Colonic mucosa (tissue), 4 donors: ENCODE measurements around the gene CAPNS1. TPM values are rescaled to one million over a fixed set of nuclear protein-coding genes. Genes with fewer than 3 reads are reported as not detected.

Experiments
- DNase-seq: peaks from one replicate; pipeline ENCODE4 v3.0.0-alpha.2; 2020
- H3K27ac ChIP-seq: fragments of 200-600 bp; one replicate; pipeline ENCODE4 v1.8.0; 2021
- H3K27me3 ChIP-seq: fragments of 200-600 bp; one replicate; pipeline ENCODE4 v1.8.0; 2021
- H3K36me3 ChIP-seq: fragments of 200-600 bp; one replicate; pipeline ENCODE4 v1.8.0; 2021
- H3K4me1 ChIP-seq: fragments of 200-600 bp; one replicate; pipeline ENCODE4 v1.8.0; 2021; ENCODE audit warnings: mild to moderate bottlenecking
- H3K4me3 ChIP-seq: fragments of 200-600 bp; one replicate; pipeline ENCODE4 v1.8.0; 2021
- H3K9ac ChIP-seq, 2 donors: one replicate each; pipeline ENCODE4 v1.7.0; 2013; ENCODE audit warnings: control low read depth in 2 of 2, low read depth in 2 of 2, low read length in 2 of 2
- H3K9me3 ChIP-seq: fragments of 200-600 bp; one replicate; pipeline ENCODE4 v1.8.0; 2021
- CTCF ChIP-seq: fragments of 200-600 bp; IDR thresholded peaks from one replicate; pipeline ENCODE4 v1.8.0; 2022; ENCODE audit warnings: antibody characterized with exemption, mild to moderate bottlenecking
- intact Hi-C: fragments of 100-400 bp; cut with DNase I; formaldehyde crosslinking; loops from one replicate; pipeline ENCODE4 v1.14.1; 2022
- total RNA-seq, 2 donors: library from RNA; stranded (reverse); fragmentation: NEBNext Ultra II Directional in 1 of 2; extraction: Animal tissue kit (Norgen Biotek cat#: 25700) in 1 of 2; gene quantifications; one replicate each; pipeline ENCODE4 v1.2.1, GENCODE V29; 2021
- donor health status: healthy.
- donor health status: DM: no; HTN: no; CAD: no.
- donor health status: DM: no; HTN: no; CAD: no.

The CAPNS1 gene
- total RNA-seq, 2 donors from 2014 or later = 677 to 794 TPM

- intact Hi-C loops = no loop called here
- Histone ChIP-seq H3K9ac (no peak overlapping the region), H3K27me3 (no peaks in the 10 kb centered on the region), H3K27ac (no peak overlapping the region), H3K4me1 (no peaks in the 10 kb centered on the region), H3K9me3 (no peaks in the 10 kb centered on the region), H3K4me3 (no peak overlapping the region), H3K36me3 (peaks cover 10% of the 10 kb centered on the region)
- no peak for TF ChIP-seq CTCF
- DNase-seq = no peak
These were observed 10.0 kb downstream of the CAPNS1 start for GRCh38 chr19:36149673-36150406.

- TF ChIP-seq CTCF = no peak
- H3K36me3 ChIP-seq = peaks cover 10% of the 10 kb centered on the region
- no peak for DNase-seq
- H3K4me3 ChIP-seq = no peak overlapping the region
- no peaks in the 10 kb centered on the region for H3K27me3 ChIP-seq
- no peak overlapping the region for H3K27ac ChIP-seq
- no peaks in the 10 kb centered on the region for H3K4me1 ChIP-seq
- H3K9me3 ChIP-seq = no peaks in the 10 kb centered on the region
- intact Hi-C loops = no loop called here
- H3K9ac ChIP-seq = no peak overlapping the region
These were observed 10.7 kb downstream of the CAPNS1 start for GRCh38 chr19:36150586-36150985.

- H3K4me3 ChIP-seq = peak overlapping the region; percentile 22
- H3K27ac ChIP-seq = peak overlapping the region; percentile 76
- no peaks in the 10 kb centered on the region for H3K4me1 ChIP-seq
- DNase-seq = no peak
- no peak for TF ChIP-seq CTCF
- H3K27me3 ChIP-seq = no peaks in the 10 kb centered on the region
- intact Hi-C loops = no loop called here
- H3K9me3 ChIP-seq = no peaks in the 10 kb centered on the region
- H3K9ac ChIP-seq = peak overlapping the region; percentile 55 to 73
- peaks cover 2% of the 10 kb centered on the region for H3K36me3 ChIP-seq
These were observed 11.5 kb downstream of the CAPNS1 start for GRCh38 chr19:36151144-36152018.

GRCh38 chr19:36152019-36152351, 12.1 kb downstream of the CAPNS1 start:
- Histone ChIP-seq H3K4me3 (peak overlapping the region; percentile 22), H3K36me3 (no peaks in the 10 kb centered on the region), H3K27ac (peak overlapping the region; percentile 76), H3K27me3 (no peaks in the 10 kb centered on the region), H3K9ac (peak overlapping the region; percentile 55 to 73), H3K9me3 (no peaks in the 10 kb centered on the region), H3K4me1 (no peaks in the 10 kb centered on the region)
- intact Hi-C loops = no loop called here
- TF ChIP-seq CTCF = no peak
- no peak for DNase-seq

GRCh38 chr19:36152352-36153091, 12.7 kb downstream of the CAPNS1 start, which contains the start of gene COX7A1:
Gene COX7A1, minus strand, starts transcription at chr19:36152447. Its CDS starts 40 bp downstream, at chr19:36152407.
- no peak for DNase-seq
- Histone ChIP-seq H3K4me1 (no peaks in the 10 kb centered on the region), H3K4me3 (peak within 1 kb of the TSS; percentile 22), H3K27me3 (no peaks in the 10 kb centered on the region), H3K9me3 (no peaks in the 10 kb centered on the region), H3K27ac (peak within 1 kb of the TSS; percentile 76), H3K36me3 (no peaks in the 10 kb centered on the region), H3K9ac (peak within 1 kb of the TSS; percentile 55 to 73)
- no peak for TF ChIP-seq CTCF
- intact Hi-C loops = no loop called here
